HG03520 (cell line): ENCODE results near the gene WBP1.
A peak's percentile ranks its signal among the peaks of the same experiment; 100 is the strongest.
"Not testable (repeated sequence)": the region's sequence is repeated elsewhere in the genome, so short reads cannot be mapped to it uniquely, and the experiment has no call there.

Experiments
- ATAC-seq: cut with Tn5 transposase; IDR thresholded peaks from one replicate; pipeline ENCODE4 v1.9.1; 2021; ENCODE audit warnings: mild to moderate bottlenecking, moderate library complexity; ENCODE audit not compliant: unreplicated experiment

Gene WBP1

GRCh38 chr2:74458132-74458937, at the start of gene WBP1:
Gene WBP1 (plus strand): TSS chr2:74458438. CDS start chr2:74458603, 165 bp downstream.
- ATAC-seq, result peak; percentile 80

- no peak for ATAC-seq
These were observed 45.1 kb upstream of the WBP1 start for GRCh38 chr2:74413001-74413698.

GRCh38 chr2:74414441-74414840, 43.8 kb upstream of the WBP1 start:
- ATAC-seq, result no peak

GRCh38 chr2:74414881-74415761, 43.1 kb upstream of the WBP1 start:
- ATAC-seq, result no peak

DNA sequence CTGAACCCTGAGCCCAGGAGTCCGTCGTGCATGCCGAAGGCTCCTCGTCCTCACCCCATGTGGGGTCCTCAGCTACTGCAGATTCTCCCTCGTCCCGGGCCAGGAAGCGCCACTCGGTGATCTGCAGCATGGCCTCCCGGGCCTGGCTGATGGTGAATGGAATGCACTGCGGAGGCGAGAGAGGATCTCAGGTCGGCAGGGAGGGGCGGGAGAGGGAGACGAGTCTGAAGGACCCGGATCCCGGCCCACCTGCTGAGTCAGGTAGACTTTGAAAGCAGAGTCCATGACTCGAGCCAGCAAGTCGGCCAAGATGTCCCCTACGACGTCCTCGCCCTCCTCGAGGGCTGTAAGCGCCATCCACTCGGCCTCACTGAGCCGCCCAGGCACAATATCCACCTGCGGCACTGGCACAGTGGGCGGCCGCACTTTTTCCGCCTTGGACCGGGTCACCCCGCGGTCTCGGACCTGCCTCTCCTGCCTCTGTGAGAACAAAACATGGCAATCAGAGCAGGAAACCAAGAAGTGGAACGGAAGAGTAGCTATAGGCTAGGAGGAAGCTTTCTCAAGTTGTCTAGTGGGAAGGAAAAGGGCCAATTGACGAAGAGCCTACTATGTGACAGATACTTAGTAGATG, 42.4 kb upstream of the WBP1 start:
- no peak for ATAC-seq

- ATAC-seq, result no peak
These were observed 41.5 kb upstream of the WBP1 start for GRCh38 chr2:74416778-74417177.

DNA sequence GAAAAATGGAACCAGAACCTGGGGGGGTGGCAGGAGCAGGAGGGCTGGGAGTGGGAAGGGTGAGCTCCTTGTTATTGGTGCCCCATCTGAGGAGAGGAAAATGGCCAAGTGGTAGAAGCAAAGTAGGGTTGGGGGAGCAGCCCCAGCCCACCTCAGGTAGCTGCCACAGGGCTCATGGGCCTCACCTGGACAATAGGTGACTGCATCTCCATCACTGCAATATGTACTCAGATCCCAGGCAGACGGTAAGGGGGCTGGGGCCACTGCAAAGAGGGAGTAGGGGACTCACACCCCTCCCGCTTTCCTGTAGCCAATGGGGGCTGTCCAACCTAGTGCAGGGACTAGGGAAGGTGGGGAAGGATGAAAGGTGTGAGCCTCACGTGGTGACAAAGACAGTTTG, 41.0 kb upstream of the WBP1 start:
- ATAC-seq, result no peak

DNA sequence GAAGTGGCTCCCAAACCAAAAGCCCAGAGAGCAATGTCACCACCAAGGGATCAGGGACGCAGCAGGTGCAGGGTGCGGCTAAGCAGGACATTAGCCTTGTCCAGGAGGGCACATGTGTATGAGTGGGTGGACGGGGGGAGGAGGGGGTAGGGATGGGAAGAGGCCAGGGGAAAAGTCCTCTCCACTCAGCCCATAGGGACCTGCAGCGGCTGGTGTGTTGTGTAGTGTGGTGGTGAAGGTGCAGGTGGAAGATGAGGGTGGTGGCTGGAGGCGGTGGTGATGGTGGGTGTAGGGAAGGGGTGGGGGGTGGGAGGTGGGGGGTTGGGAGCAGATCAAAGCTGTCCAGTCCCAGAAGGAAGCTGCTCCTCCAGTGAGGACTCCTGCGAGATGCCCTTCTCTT, 40.5 kb upstream of the WBP1 start:
- ATAC-seq, result no peak

- no peak for ATAC-seq
These were observed 39.9 kb upstream of the WBP1 start for GRCh38 chr2:74418312-74418711.

- ATAC-seq, result no peak
These were observed 38.9 kb upstream of the WBP1 start for GRCh38 chr2:74419345-74419744.

GRCh38 chr2:74420006-74420405, 38.2 kb upstream of the WBP1 start:
- ATAC-seq, result no peak

DNA sequence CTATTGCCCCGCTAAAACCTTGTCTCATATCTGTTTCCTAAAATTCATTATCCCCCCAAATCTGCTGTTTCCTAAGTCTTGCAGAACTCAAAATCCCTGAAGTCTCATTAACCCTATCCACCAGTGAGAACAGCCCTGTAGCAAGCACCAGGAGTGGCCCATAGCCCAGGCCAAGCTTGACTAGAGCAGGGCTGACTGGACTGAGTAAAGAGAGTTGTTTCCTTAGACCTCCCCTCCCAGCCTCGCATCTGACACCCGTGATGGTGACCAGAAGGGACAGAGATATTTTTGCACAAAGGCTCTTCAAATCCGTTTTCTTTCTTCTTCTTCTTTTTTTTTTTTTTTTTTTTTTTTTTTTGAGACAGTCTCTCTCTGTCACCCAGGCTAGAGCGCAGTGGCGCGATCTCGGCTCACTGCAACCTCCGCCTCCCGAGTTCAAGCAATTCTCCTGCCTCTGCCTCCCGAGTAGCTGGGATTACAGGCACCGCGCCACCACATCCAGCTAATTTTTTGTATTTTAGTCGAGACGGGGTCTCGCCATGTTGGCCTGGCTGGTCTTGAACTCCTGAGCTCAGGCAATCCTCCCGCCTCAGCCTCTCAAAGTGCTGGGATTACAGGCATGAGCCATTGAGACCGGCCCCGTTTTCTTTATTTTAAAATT, 37.7 kb upstream of the WBP1 start:
- ATAC-seq, result not testable (repeated sequence)

DNA sequence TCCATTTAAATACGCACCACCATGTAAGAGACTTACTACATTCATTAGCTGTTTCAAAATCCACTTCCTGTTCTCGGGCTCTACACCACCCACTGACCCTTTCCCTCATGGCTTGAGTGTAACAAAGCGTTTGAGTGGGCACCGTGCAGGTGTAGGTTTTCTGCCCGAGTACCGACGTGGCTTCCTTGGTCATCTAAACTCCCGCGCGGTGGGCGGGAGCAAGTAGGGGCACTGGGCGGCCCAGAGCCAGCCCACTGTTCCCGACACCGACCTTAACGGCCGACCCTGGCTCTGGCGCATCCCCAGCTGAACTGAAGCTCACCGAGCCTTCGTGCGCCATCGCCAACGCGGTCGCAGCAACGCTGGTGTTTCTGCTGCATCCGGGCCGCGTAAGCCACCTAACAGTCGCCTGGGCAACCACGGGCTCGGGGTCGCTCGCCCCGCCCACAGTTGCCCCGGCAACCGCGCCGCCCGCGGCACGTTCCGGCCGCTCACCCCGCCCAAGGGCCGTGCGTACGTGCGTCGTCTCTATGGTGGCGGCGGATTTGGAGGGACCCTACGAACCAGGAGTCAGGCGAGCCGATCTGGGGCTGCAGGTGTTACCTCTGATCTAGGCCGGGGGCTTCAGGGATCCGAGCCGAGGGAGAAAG, 36.9 kb upstream of the WBP1 start, which contains the start of the genes C2orf81 and WDR54:
C2orf81 (minus strand) TSS at position 399 of the 650 bp plus-strand sequence; CDS start at position 340, 59 bp downstream.
WDR54 (plus strand) TSS at position 510 of the 650 bp plus-strand sequence. CDS start 424 bp downstream, outside the sequence.
- ATAC-seq, result peak; percentile 89

- no peak for ATAC-seq
These were observed 34.8 kb upstream of the WBP1 start for GRCh38 chr2:74423231-74424095.

- no peak for ATAC-seq
These were observed 33.9 kb upstream of the WBP1 start for GRCh38 chr2:74424139-74424992.

DNA sequence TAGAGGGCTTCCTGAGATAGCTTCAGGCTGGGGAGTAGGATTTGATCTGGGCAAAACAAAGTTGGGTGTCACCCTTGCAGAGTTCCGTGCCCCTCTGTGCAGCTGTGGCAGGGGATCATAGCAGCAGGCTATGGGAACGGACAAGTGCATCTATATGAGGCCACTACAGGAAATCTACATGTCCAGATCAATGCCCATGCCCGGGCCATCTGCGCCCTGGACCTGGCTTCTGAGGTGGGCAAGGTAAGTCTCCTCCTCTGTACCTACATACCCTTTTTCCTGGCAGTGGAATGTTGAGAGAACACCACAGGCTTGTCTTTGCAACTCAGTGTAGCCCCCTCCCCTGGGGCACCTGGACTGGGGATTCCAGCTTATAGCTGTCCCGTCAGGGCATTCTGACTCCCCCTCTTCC, 33.2 kb upstream of the WBP1 start:
- ATAC-seq, result no peak

DNA sequence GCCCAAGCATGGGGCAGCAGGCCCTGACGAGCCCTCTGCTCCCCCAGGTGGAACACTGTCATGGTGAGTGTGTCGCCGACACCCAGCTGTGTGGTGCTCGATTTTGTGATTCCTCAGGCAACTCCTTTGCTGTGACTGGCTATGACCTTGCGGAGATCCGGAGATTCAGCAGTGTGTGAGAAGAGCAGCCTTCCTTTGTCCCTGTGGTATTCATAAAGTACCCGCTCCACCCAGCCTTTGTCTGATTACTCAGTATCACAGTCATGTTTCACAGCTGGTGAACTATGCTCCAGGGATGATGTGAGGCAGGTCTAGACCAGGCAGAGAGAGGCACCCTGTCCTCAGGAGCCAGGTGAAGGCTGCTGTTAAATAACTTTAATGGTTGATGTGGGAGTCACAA, 32.7 kb upstream of the WBP1 start:
- no peak for ATAC-seq
